ENCODE measurements around the gene KRT86. TPM values are rescaled to one million over a fixed set of nuclear protein-coding genes. Genes with fewer than 3 reads are reported as not detected.

KRT86 gene
- total and polyA plus RNA-seq, 8 donors: 0.07 to 1.7 (median 0.24) TPM; not detected in 1

DNA sequence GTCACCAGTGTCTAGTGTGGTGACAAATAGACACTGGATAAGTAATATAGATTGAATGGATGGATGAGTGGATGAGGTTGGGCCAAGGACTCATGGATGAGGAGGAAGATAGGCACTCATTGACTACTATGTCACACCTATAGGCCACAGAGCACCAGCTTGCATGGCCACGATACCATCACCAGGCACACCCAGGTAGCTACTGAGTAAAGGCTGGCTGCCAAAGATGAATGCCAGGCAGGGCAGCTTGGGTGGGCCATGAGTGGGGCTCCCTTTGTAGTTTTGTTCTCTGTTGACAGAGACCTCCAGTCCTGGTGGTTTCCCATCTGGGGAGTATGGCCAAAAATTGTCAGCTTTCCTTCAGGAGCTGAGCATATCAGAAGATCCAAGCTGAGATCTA is 57.9 kb downstream of the KRT86 start:
- Histone ChIP-seq H3K9me3 (peaks cover 0 to 3% of the 10 kb centered on the region in 2 donors), H3K27ac (no peak overlapping the region), H3K4me1 (no peaks in the 10 kb centered on the region), H3K36me3 (no peaks in the 10 kb centered on the region), H3K27me3 (peaks cover 0 to 15% of the 10 kb centered on the region in 2 donors), H3K4me3 (no peak overlapping the region)
- intact Hi-C loops (cut with DNase I): no loop called here
- ATAC-seq (no peak), DNase-seq (no peak)
- TF ChIP-seq, protein P1, sequence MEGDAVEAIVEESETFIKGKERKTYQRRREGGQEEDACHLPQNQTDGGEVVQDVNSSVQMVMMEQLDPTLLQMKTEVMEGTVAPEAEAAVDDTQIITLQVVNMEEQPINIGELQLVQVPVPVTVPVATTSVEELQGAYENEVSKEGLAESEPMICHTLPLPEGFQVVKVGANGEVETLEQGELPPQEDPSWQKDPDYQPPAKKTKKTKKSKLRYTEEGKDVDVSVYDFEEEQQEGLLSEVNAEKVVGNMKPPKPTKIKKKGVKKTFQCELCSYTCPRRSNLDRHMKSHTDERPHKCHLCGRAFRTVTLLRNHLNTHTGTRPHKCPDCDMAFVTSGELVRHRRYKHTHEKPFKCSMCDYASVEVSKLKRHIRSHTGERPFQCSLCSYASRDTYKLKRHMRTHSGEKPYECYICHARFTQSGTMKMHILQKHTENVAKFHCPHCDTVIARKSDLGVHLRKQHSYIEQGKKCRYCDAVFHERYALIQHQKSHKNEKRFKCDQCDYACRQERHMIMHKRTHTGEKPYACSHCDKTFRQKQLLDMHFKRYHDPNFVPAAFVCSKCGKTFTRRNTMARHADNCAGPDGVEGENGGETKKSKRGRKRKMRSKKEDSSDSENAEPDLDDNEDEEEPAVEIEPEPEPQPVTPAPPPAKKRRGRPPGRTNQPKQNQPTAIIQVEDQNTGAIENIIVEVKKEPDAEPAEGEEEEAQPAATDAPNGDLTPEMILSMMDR (IDR thresholded peaks at IDR 0.05): no peak

DNA sequence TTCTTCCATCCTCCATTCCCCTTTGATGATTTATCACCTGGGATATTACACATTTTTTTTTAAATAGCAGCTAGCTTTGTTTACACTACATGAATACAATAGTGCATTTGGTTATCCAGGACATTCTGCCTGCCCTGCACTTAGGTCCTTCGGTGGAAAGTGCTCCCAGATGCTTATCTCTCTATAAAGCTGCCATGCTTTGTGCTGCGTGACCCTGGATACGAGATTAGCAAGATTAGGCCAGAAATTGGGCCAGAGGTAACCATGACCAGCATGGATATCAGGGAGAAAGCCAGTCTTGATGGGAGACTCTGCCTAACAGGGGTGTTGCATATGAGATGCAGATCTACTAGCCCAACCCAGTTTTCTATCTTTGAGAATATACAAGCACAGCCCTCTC is 58.9 kb downstream of the KRT86 start:
- DNase-seq (no peak), ATAC-seq (no peak)
- no peaks in the 10 kb centered on the region for H3K4me1 ChIP-seq
- no peak overlapping the region for H3K27ac ChIP-seq
- peaks cover 0 to 3% of the 10 kb centered on the region in 2 donors for H3K9me3 ChIP-seq
- TF ChIP-seq, protein P1 (IDR thresholded peaks at IDR 0.05): no peak
- peaks cover 0 to 10% of the 10 kb centered on the region in 2 donors for H3K27me3 ChIP-seq
- no peak overlapping the region for H3K4me3 ChIP-seq
- H3K36me3 ChIP-seq: no peaks in the 10 kb centered on the region
- intact Hi-C loops (cut with DNase I): no loop called here

DNA sequence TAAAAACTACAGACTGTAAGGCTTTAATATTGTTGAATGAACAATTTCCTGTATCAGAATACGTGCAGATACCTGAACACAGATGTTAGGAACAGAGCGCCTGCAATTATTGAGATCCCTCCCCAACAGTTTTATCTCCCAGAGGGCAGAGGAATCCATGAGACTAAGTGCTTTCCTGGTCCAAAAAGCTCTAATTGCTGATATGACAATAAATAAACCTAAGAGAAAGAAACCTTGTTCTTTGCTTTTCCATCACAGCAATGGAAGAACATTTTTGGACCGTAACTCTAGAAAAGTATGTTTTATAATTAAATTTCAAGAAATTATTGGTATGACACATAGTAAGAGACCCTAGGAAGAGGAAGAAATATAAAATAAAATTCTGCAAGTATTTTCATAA is 59.7 kb downstream of the KRT86 start:
- Histone ChIP-seq H3K9me3 (peaks cover 0 to 3% of the 10 kb centered on the region in 2 donors), H3K36me3 (no peaks in the 10 kb centered on the region), H3K4me3 (no peak overlapping the region), H3K27me3 (peaks cover 0 to 10% of the 10 kb centered on the region in 2 donors), H3K4me1 (no peaks in the 10 kb centered on the region), H3K27ac (no peak overlapping the region)
- ATAC-seq (no peak), DNase-seq (no peak)
- intact Hi-C loops (cut with DNase I): no loop called here
- TF ChIP-seq, protein P1 (IDR thresholded peaks at IDR 0.05): no peak

DNA sequence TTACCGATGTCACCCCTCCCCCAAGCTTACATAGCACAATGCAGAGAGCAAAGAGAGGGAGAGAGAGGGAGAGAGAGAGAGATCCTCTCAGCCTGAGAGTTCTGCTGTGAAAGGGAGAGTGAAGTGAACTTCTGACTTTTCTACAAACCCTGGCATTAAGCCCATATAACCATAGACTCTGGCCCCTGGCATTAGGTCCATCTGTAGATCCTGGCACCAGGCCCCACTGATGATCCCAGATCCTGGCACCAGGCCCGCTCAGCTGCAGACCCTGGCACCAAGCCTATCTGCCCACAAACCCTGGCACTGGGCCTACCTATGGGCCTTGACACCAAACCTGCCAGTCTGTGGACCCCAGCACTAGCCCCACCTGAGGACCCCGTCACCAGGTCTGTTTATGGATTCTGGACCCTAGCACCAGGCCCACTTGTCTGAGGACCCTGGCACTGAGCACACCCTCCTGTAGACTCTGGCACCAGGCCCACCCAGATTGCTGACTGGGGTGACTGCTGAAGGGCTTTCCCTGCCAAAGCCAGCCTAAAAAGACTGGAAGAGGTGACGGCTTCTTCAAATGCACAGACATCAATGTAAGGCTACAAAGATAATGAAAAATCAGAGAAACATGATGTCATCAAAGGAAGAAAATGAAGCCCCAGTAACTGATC is 61.3 kb downstream of the KRT86 start:
- no peak overlapping the region for H3K27ac ChIP-seq
- H3K4me3 ChIP-seq: no peak overlapping the region
- no peaks in the 10 kb centered on the region for H3K36me3 ChIP-seq
- no peaks in the 10 kb centered on the region for H3K4me1 ChIP-seq
- ATAC-seq: no peak
- TF ChIP-seq, protein P1 (IDR thresholded peaks at IDR 0.05): no peak
- H3K27me3 ChIP-seq: peaks cover 0 to 10% of the 10 kb centered on the region in 2 donors
- peaks cover 0 to 3% of the 10 kb centered on the region in 2 donors for H3K9me3 ChIP-seq
- DNase-seq: no peak
- intact Hi-C loops (cut with DNase I): no loop called here

DNA sequence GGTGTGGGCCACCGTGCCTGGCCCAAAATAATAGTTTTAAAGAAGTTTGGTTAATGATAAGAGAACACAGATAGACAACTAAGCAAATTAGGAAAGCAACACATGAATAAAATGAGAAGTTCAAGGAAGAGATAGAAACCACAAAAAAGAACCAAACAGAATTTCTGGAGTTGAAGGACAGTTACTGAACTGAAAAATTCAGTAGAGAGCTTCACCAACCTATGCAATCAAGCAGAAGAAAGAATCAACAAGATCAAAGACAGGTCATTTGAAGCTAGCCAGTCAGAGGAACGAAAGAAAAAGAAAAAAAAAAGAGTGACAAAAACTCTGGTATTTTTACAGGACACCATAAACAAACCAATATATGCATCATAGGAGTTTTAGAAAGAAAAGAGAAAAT is 62.2 kb downstream of the KRT86 start:
- Histone ChIP-seq H3K9me3 (peaks cover 0 to 3% of the 10 kb centered on the region in 2 donors), H3K4me3 (no peak overlapping the region), H3K27ac (no peak overlapping the region), H3K36me3 (no peaks in the 10 kb centered on the region), H3K4me1 (no peaks in the 10 kb centered on the region), H3K27me3 (peaks cover 0 to 14% of the 10 kb centered on the region in 2 donors)
- ATAC-seq: no peak
- no peak for DNase-seq
- intact Hi-C loops (cut with DNase I): no loop called here
- TF ChIP-seq, protein P1 (IDR thresholded peaks at IDR 0.05): no peak

Measured in left lung (tissue), 10 donors.